Cardiac muscle cell (in vitro differentiated cells and primary cell): Measurements from ENCODE around the gene HERC5. TPM values are rescaled to one million over a fixed set of nuclear protein-coding genes. Genes with fewer than 3 reads are reported as not detected.
"Not testable (repeated sequence)": the region's sequence is repeated elsewhere in the genome, so short reads cannot be mapped to it uniquely, and the experiment has no call there.

Experiments
- DNase-seq, 2 donors: peaks; one replicate each; pipeline versions ENCODE4 v3.0.0 to v3.0.0-alpha.2; 2010 to 2017; ENCODE audit warnings: low read depth in 1 of 2, low spot score in 1 of 2
- H3K27ac ChIP-seq: fragments of 200-600 bp; sonication (generic); 2 replicates; pipeline ENCODE4 v1.5.1; 2016
- H3K27me3 ChIP-seq: fragments of 200-600 bp; sonication (generic); 2 replicates; pipeline ENCODE4 v1.6.0; 2016; ENCODE audit warnings: control low read depth
- H3K36me3 ChIP-seq: fragments of 200-600 bp; sonication (generic); 2 replicates; pipeline ENCODE4 v1.5.1; 2016; ENCODE audit warnings: control low read depth
- H3K4me1 ChIP-seq: fragments of 200-600 bp; sonication (generic); 2 replicates; pipeline ENCODE4 v1.8.1; 2017; ENCODE audit warnings: low read depth, mild to moderate bottlenecking, mixed run types
- H3K4me3 ChIP-seq: fragments of 200-600 bp; sonication (generic); 2 replicates; pipeline ENCODE4 v1.5.1; 2016; ENCODE audit warnings: mild to moderate bottlenecking
- H3K9me3 ChIP-seq: fragments of 200-600 bp; sonication (generic); 2 replicates; pipeline ENCODE4 v1.5.1; 2017; ENCODE audit warnings: low read depth, mild to moderate bottlenecking, control low read depth
- polyA plus RNA-seq: library from polyadenylated mRNA; unstranded; fragments of >200 nt; fragmentation: Nextera tagmentation; extraction: Ambion mirVana; gene quantifications from 2 replicates; pipeline ENCODE4 v1.2.1, GENCODE V29; 2016
- total RNA-seq: library from RNA; depleted of rRNA; stranded (reverse); fragments of >200 nt; gene quantifications from 2 replicates; pipeline ENCODE4 v1.2.3, GENCODE V29; 2016
- TF ChIP-seq, protein P1 (sequence below): IDR thresholded peaks from 2 replicates; pipeline ENCODE4 v1.5.1; 2012; ENCODE audit warnings: low read depth, mild to moderate bottlenecking, low read length

Gene HERC5
- total and polyA plus RNA-seq, 2 experiments from 2014 or later, result 1.1 to 2.4 TPM

DNA sequence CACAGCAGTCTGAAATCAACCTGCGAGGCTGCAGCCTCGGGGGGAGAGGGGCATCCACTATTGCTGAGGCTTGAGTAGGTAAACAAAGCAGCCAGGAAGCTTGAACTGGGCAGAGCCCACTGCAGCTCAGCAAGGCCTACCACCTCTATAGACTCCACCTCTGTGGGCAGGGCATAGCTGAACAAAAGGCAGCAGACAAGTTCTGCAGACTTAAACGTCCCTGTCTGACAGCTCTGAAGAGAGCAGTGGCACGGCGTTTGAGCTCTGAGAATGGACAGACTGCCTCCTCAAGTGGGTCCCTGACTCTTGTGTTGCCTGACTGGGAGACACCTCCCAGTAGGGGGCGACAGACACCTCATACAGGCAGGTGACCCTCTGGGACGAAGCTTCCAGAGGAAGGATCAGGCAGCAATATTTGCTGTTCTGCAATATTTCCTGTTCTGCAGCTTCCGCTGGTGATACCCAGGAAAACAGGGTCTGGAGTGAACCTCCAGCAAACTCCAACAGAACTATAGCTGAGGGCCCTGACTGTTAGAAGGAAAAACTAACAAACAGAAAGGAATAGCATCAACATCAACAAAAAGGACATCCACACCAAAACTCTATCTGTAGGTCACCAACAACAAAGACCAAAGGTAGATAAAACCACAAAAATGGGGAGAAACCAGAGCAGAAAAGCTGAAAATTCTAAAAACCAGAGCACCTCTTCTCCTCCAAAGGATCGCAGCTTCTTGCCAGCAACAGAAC, 82.6 kb downstream of the HERC5 start:
- H3K9me3 ChIP-seq, H3K4me3 ChIP-seq, H3K36me3 ChIP-seq, H3K4me1 ChIP-seq, H3K27me3 ChIP-seq: not testable (repeated sequence)
- peak; percentile 72 to 86 for DNase-seq
- TF ChIP-seq, protein P1, sequence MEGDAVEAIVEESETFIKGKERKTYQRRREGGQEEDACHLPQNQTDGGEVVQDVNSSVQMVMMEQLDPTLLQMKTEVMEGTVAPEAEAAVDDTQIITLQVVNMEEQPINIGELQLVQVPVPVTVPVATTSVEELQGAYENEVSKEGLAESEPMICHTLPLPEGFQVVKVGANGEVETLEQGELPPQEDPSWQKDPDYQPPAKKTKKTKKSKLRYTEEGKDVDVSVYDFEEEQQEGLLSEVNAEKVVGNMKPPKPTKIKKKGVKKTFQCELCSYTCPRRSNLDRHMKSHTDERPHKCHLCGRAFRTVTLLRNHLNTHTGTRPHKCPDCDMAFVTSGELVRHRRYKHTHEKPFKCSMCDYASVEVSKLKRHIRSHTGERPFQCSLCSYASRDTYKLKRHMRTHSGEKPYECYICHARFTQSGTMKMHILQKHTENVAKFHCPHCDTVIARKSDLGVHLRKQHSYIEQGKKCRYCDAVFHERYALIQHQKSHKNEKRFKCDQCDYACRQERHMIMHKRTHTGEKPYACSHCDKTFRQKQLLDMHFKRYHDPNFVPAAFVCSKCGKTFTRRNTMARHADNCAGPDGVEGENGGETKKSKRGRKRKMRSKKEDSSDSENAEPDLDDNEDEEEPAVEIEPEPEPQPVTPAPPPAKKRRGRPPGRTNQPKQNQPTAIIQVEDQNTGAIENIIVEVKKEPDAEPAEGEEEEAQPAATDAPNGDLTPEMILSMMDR, result peak; percentile 58
- H3K27ac ChIP-seq, result peak overlapping the region; percentile 90

DNA sequence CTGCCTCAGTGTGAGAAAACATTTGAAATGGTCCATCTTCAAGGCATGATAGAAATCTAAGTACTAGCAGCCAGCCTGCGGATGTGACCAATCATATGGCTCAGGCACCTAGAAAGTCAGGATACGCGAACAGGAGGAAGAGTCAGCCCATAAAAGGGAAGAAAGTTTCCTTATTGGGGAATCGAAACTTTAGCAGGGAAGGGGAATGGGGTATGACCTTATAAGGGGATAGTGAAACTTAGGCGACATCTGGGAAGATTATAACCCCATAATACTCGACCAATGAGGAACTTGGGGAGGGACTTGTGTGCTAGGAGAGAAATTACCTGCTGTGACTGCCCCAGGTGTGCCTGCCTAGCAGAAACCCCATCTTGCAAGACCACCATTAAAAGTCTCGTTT, 92.9 kb downstream of the HERC5 start:
- H3K4me3 ChIP-seq, result no peak overlapping the region
- H3K27me3 ChIP-seq, result no peaks in the 10 kb centered on the region
- no peaks in the 10 kb centered on the region for H3K9me3 ChIP-seq
- DNase-seq, result no peak
- TF ChIP-seq, protein P1, result no peak
- no peaks in the 10 kb centered on the region for H3K36me3 ChIP-seq
- H3K4me1 ChIP-seq, result no peaks in the 10 kb centered on the region
- H3K27ac ChIP-seq, result no peak overlapping the region

Other genes with a start within 250 kb of the HERC5 start
- gene PPM1K, start 172.6 kb upstream of the HERC5 start, total RNA-seq, result 52.6 and 54.8 TPM in 2 replicates
- 58.8 and 77.6 TPM in 2 replicates for gene PPM1K, start 172.6 kb upstream of the HERC5 start, polyA plus RNA-seq
- gene HERC6, start 78.3 kb upstream of the HERC5 start, total RNA-seq, result 11.5 and 18.5 TPM in 2 replicates
- gene HERC6, start 78.3 kb upstream of the HERC5 start, polyA plus RNA-seq, result 7.7 and 11.6 TPM in 2 replicates
- 80.5 and 83.4 TPM in 2 replicates for gene PYURF, start 66.7 kb downstream of the HERC5 start, total RNA-seq
- gene PYURF, start 66.7 kb downstream of the HERC5 start, polyA plus RNA-seq, result 172 and 184 TPM in 2 replicates
- 25.6 and 29.4 TPM in 2 replicates for gene HERC3, start 135.4 kb downstream of the HERC5 start, total RNA-seq
- 35.3 and 41.1 TPM in 2 replicates for gene HERC3, start 135.4 kb downstream of the HERC5 start, polyA plus RNA-seq
- gene NAP1L5, start 240.7 kb downstream of the HERC5 start, total RNA-seq, result 3.0 and 3.2 TPM in 2 replicates
- gene NAP1L5, start 240.7 kb downstream of the HERC5 start, polyA plus RNA-seq, result 2.6 and 5.1 TPM in 2 replicates